ENCODE measurements around the gene PIP5K1A. TPM values are rescaled to one million over a fixed set of nuclear protein-coding genes. Genes with fewer than 3 reads are reported as not detected.

The PIP5K1A gene
- total RNA-seq, 1 donor from 2014 or later: 59.7 TPM

DNA sequence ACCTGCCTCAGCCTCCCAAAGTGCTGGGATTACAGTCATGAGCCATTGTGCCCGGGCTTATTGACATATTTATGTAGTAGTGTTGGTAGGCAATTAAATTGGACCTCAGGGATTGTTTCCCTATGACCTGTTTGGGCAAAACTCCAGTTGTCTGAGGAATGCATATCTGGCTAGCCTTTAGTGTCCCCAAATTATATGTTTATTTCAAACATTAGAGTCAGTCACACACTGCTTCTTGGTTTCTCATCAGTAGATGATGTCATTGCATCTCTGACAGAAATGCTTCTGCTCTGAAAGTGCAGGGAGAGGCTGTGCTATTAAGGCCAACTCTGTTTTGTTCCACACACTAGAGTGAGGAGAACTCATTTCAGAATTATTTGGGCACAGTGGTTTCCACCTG lies 12.5 kb downstream of the PIP5K1A start:
- TF ChIP-seq, protein P1, sequence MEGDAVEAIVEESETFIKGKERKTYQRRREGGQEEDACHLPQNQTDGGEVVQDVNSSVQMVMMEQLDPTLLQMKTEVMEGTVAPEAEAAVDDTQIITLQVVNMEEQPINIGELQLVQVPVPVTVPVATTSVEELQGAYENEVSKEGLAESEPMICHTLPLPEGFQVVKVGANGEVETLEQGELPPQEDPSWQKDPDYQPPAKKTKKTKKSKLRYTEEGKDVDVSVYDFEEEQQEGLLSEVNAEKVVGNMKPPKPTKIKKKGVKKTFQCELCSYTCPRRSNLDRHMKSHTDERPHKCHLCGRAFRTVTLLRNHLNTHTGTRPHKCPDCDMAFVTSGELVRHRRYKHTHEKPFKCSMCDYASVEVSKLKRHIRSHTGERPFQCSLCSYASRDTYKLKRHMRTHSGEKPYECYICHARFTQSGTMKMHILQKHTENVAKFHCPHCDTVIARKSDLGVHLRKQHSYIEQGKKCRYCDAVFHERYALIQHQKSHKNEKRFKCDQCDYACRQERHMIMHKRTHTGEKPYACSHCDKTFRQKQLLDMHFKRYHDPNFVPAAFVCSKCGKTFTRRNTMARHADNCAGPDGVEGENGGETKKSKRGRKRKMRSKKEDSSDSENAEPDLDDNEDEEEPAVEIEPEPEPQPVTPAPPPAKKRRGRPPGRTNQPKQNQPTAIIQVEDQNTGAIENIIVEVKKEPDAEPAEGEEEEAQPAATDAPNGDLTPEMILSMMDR (IDR thresholded peaks at IDR 0.05; ENCODE audit: insufficient read depth, low read length, poor library complexity, severe bottlenecking): no peak
- no peaks in the 10 kb centered on the region for H3K27me3 ChIP-seq (ENCODE audit: control insufficient read depth, insufficient read depth, low read length)
- H3K36me3 ChIP-seq (ENCODE audit: control insufficient read depth, insufficient read depth, low read length): no peaks in the 10 kb centered on the region
- no peak overlapping the region for H3K4me3 ChIP-seq (ENCODE audit: low read depth, low read length)
- no peak for DNase-seq (ENCODE audit: low read depth)

- TF ChIP-seq, protein P1 (IDR thresholded peaks at IDR 0.05; ENCODE audit: insufficient read depth, low read length, poor library complexity, severe bottlenecking): no peak
- no peaks in the 10 kb centered on the region for H3K27me3 ChIP-seq (ENCODE audit: control insufficient read depth, insufficient read depth, low read length)
- no peaks in the 10 kb centered on the region for H3K36me3 ChIP-seq (ENCODE audit: control insufficient read depth, insufficient read depth, low read length)
- DNase-seq (ENCODE audit: low read depth): no peak
- H3K4me3 ChIP-seq (ENCODE audit: low read depth, low read length): no peak overlapping the region
Observed at GRCh38 chr1:151211972-151212705, 13.8 kb downstream of the PIP5K1A start.

DNA sequence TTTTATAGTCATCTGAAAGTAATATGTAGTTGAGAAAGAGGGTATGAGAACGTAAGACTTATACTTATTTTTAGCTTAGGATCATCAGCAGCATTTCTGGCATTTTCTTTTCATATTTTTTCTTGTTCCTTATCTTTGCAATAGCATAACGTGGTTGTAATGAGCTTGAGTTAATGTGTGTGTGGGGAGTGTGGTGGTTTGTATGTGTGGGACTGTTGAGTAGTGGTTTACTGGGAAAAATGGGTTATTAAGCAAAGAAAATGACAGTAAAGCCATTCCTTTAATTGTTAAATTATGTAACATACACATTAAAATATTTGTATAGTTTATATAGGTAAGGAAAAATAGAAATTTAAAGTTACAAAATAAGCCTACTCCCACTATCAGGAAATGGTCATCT lies 15.2 kb downstream of the PIP5K1A start:
- TF ChIP-seq, protein P1 (IDR thresholded peaks at IDR 0.05; ENCODE audit: insufficient read depth, low read length, poor library complexity, severe bottlenecking): no peak
- H3K36me3 ChIP-seq (ENCODE audit: control insufficient read depth, insufficient read depth, low read length): no peaks in the 10 kb centered on the region

GRCh38 chr1:151221616-151222015 lies 23.3 kb downstream of the PIP5K1A start:
- Histone ChIP-seq H3K36me3 (ENCODE audit: control insufficient read depth, insufficient read depth, low read length) (no peaks in the 10 kb centered on the region), H3K27me3 (ENCODE audit: control insufficient read depth, insufficient read depth, low read length) (no peaks in the 10 kb centered on the region), H3K4me3 (ENCODE audit: low read depth, low read length) (no peak overlapping the region)
- DNase-seq (ENCODE audit: low read depth): no peak
- TF ChIP-seq, protein P1 (IDR thresholded peaks at IDR 0.05; ENCODE audit: insufficient read depth, low read length, poor library complexity, severe bottlenecking): no peak

More for the DNA sequence above, 15.2 kb downstream of the PIP5K1A start:
- no peak overlapping the region for H3K4me3 ChIP-seq (ENCODE audit: low read depth, low read length)
- H3K27me3 ChIP-seq (ENCODE audit: control insufficient read depth, insufficient read depth, low read length): no peaks in the 10 kb centered on the region
- DNase-seq (ENCODE audit: low read depth): no peak

- H3K36me3 ChIP-seq (ENCODE audit: control insufficient read depth, insufficient read depth, low read length): no peaks in the 10 kb centered on the region
- TF ChIP-seq, protein P1 (IDR thresholded peaks at IDR 0.05; ENCODE audit: insufficient read depth, low read length, poor library complexity, severe bottlenecking): no peak
- no peak for DNase-seq (ENCODE audit: low read depth)
- no peak overlapping the region for H3K4me3 ChIP-seq (ENCODE audit: low read depth, low read length)
- no peaks in the 10 kb centered on the region for H3K27me3 ChIP-seq (ENCODE audit: control insufficient read depth, insufficient read depth, low read length)
Observed at GRCh38 chr1:151222130-151222529, 23.8 kb downstream of the PIP5K1A start.

GRCh38 chr1:151235235-151235634 lies 36.9 kb downstream of the PIP5K1A start:
- no peak overlapping the region for H3K4me3 ChIP-seq (ENCODE audit: low read depth, low read length)
- TF ChIP-seq, protein P1 (IDR thresholded peaks at IDR 0.05; ENCODE audit: insufficient read depth, low read length, poor library complexity, severe bottlenecking): no peak
- no peaks in the 10 kb centered on the region for H3K27me3 ChIP-seq (ENCODE audit: control insufficient read depth, insufficient read depth, low read length)
- no peak for DNase-seq (ENCODE audit: low read depth)
- H3K36me3 ChIP-seq (ENCODE audit: control insufficient read depth, insufficient read depth, low read length): peaks cover 3% of the 10 kb centered on the region
